IMR-90 (cell line): ENCODE data around the gene GOSR1. TPM values are rescaled to one million over a fixed set of nuclear protein-coding genes. Genes with fewer than 3 reads are reported as not detected.

Experiments
- ATAC-seq: fragments of 200-7000 bp; cut with Tn5 transposase; 2 replicates; pipeline ENCODE4 v1.9.1; 2020; ENCODE audit warnings: low read depth, mild to moderate bottlenecking, moderate library complexity
- BruUV-seq: library from RNA; stranded (reverse); fragments of 400-500 nt; replicated peaks from 2 replicates; lab custom pipeline; 2021; lab: Mats Ljungman, UMichigan
- CTCF ChIA-PET: fragments of 300-600 bp; formaldehyde crosslinking; extraction: SDS; loops from one replicate; lab custom pipeline; 2021; ENCODE audit warnings: antibody characterized with exemption; lab: Yijun Ruan, JAX
- POLR2A ChIA-PET: fragments of 300-600 bp; sonication (Branson Sonifier 250); formaldehyde crosslinking; loops from one replicate; lab custom pipeline; 2022; ENCODE audit warnings: antibody characterized with exemption; ENCODE audit not compliant: unreplicated experiment; lab: Charles Lee
- DNase-seq: peaks from one replicate; pipeline ENCODE4 v3.0.0; 2013
- H2AFZ ChIP-seq: replicated peaks from 2 replicates; pipeline ENCODE3; 2013; ENCODE audit warnings: low read length, mild to moderate bottlenecking; ENCODE audit not compliant: poor library complexity
- H2AK5ac ChIP-seq: 2 replicates; pipeline ENCODE4 v1.6.1; 2013; ENCODE audit warnings: low read depth, low read length, inconsistent platforms
- H2AK9ac ChIP-seq: replicated peaks from 2 replicates; pipeline ENCODE3; 2013; ENCODE audit warnings: mild to moderate bottlenecking, low read depth, low read length, moderate library complexity; ENCODE audit not compliant: poor library complexity
- H2BK120ac ChIP-seq: 2 replicates; pipeline ENCODE4 v1.6.1; 2013; ENCODE audit warnings: low read depth, low read length, inconsistent platforms
- H2BK15ac ChIP-seq: 3 replicates; pipeline ENCODE4 v1.6.1; 2013; ENCODE audit warnings: low read depth, low read length, inconsistent platforms
- H2BK20ac ChIP-seq: 2 replicates; pipeline ENCODE4 v1.6.1; 2013; ENCODE audit warnings: low read depth, mild to moderate bottlenecking, inconsistent platforms, low read length, moderate library complexity
- H2BK5ac ChIP-seq: 2 replicates; pipeline ENCODE4 v1.6.1; 2013; ENCODE audit warnings: mild to moderate bottlenecking, low read depth, low read length, inconsistent platforms; ENCODE audit not compliant: poor library complexity, severe bottlenecking
- H3K14ac ChIP-seq: replicated peaks from 2 replicates; pipeline ENCODE4 v1.6.1; 2013; ENCODE audit warnings: low read depth, low read length, inconsistent platforms
- H3K18ac ChIP-seq: 2 replicates; pipeline ENCODE4 v1.6.1; 2013; ENCODE audit warnings: low read depth, low read length, control low read depth
- H3K23ac ChIP-seq: 2 replicates; pipeline ENCODE4 v1.6.1; 2013; ENCODE audit warnings: low read depth, low read length, inconsistent platforms
- H3K27ac ChIP-seq: 2 replicates; pipeline ENCODE4 v1.5.1; 2013; ENCODE audit warnings: mild to moderate bottlenecking, control low read depth, low read length; ENCODE audit not compliant: insufficient read depth
- H3K27me3 ChIP-seq: 2 replicates; pipeline ENCODE4 v1.6.1; 2013; ENCODE audit warnings: low read length; ENCODE audit not compliant: control insufficient read depth, insufficient read depth
- H3K36me3 ChIP-seq: 2 replicates; pipeline ENCODE4 v1.6.1; 2013; ENCODE audit warnings: low read length, mixed read lengths; ENCODE audit not compliant: control insufficient read depth, insufficient read depth
- H3K4ac ChIP-seq: 2 replicates; pipeline ENCODE4 v1.6.1; 2013; ENCODE audit warnings: low read depth, low read length, inconsistent platforms
- H3K4me1 ChIP-seq: 2 replicates; pipeline ENCODE4 v1.6.1; 2013; ENCODE audit warnings: low read length, mixed read lengths; ENCODE audit not compliant: control insufficient read depth, insufficient read depth
- H3K4me2 ChIP-seq: 2 replicates; pipeline ENCODE4 v1.6.1; 2013; ENCODE audit warnings: low read depth, mild to moderate bottlenecking, control low read depth, low read length, moderate library complexity
- H3K4me3 ChIP-seq: 2 replicates; pipeline ENCODE4 v1.5.1; 2013; ENCODE audit warnings: low read depth, mild to moderate bottlenecking, control low read depth, low read length, moderate library complexity; ENCODE audit not compliant: insufficient read depth
- H3K56ac ChIP-seq: 2 replicates; pipeline ENCODE4 v1.6.1; 2013; ENCODE audit warnings: low read length, inconsistent platforms; ENCODE audit not compliant: insufficient read depth; ENCODE audit errors: extremely low read depth
- H3K79me1 ChIP-seq, 2 experiments: 2 replicates each; pipeline ENCODE4 v1.6.1; 2013; ENCODE audit warnings: low read length in 2 of 2, inconsistent platforms in 1 of 2, low read depth in 1 of 2
- H3K9ac ChIP-seq: 2 replicates; pipeline ENCODE4 v1.6.1; 2013; ENCODE audit warnings: low read depth, low read length, control low read depth
- H3K9me1 ChIP-seq: 2 replicates; pipeline ENCODE4 v1.6.1; 2013; ENCODE audit warnings: low read length, inconsistent platforms; ENCODE audit not compliant: insufficient read depth
- H3K9me3 ChIP-seq: 2 replicates; pipeline ENCODE4 v1.6.1; 2013; ENCODE audit warnings: low read length; ENCODE audit not compliant: control insufficient read depth, insufficient read depth
- H4K20me1 ChIP-seq: 2 replicates; pipeline ENCODE4 v1.6.1; 2013; ENCODE audit warnings: low read length, inconsistent platforms; ENCODE audit not compliant: insufficient read depth
- H4K5ac ChIP-seq: 2 replicates; pipeline ENCODE4 v1.6.1; 2013; ENCODE audit warnings: mild to moderate bottlenecking, low read depth, low read length, control low read depth
- H4K8ac ChIP-seq, 2 experiments: 2 replicates each; pipeline ENCODE4 v1.6.1; 2013; ENCODE audit warnings: low read depth in 2 of 2, low read length in 2 of 2, control low read depth in 1 of 2, inconsistent platforms in 1 of 2
- H4K91ac ChIP-seq: 2 replicates; pipeline ENCODE4 v1.6.1; 2013; ENCODE audit warnings: low read depth, low read length, inconsistent platforms; ENCODE audit not compliant: insufficient read depth
- BHLHE40 ChIP-seq: fragments of 150-350 bp; IDR thresholded peaks from 2 replicates; pipeline ENCODE4 v1.6.1; 2016; ENCODE audit warnings: mild to moderate bottlenecking, low read depth, low read length
- RFX5 ChIP-seq: IDR thresholded peaks from 2 replicates; pipeline ENCODE4 v1.8.0; 2012; ENCODE audit warnings: low read depth, mild to moderate bottlenecking, low read length, moderate library complexity
- WGBS, 2 experiments: methylation state at CpG; one replicate each; pipeline versions ENCODE4 v1.1.5 to v1.1.7; 2013; ENCODE audit warnings: missing lambda C conversion rate in 2 of 2; ENCODE audit not compliant: insufficient read length in 1 of 2; ENCODE audit errors: extremely low coverage in 2 of 2; 5-methylcytosine and 5-hydroxymethylcytosine counted together
- dilution Hi-C: fragments of 300-500 bp; cut with HindIII; formaldehyde crosslinking; loops from one replicate; pipeline ENCODE4 v1.14.3; 2018; ENCODE audit warnings: low sequenced_read_pairs; ENCODE audit not compliant: unreplicated experiment
- in situ Hi-C: fragments of 300-500 bp; cut with MboI; formaldehyde crosslinking; loops from 3 replicates; pipeline ENCODE4 v1.14.3; 2019; ENCODE audit warnings: low sequenced_read_pairs, inconsistent platforms, mixed read lengths
- intact Hi-C: fragments of 100-400 bp; cut with micrococcal nuclease; formaldehyde crosslinking; loops from 2 replicates; pipeline ENCODE4 v1.10.0; 2022
- polyA plus RNA-seq, 3 experiments: library from polyadenylated mRNA; depleted of rRNA; stranded (reverse); fragments of >200 nt; gene quantifications; 2 replicates each; pipeline ENCODE4 v1.2.3, GENCODE V29; 2012; ENCODE audit warnings: low replicate concordance in 1 of 3
- total RNA-seq: library from RNA; depleted of rRNA; stranded (reverse); fragments of >200 nt; gene quantifications from 2 replicates; pipeline ENCODE4 v1.2.3, GENCODE V29; 2012; rRNA removed

GOSR1 gene
- total and polyA plus RNA-seq, 2 of the 4 experiments (the other 2 are of a cell fraction), result 21.2 to 47.5 TPM

- Histone ChIP-seq H3K9me1 (no peaks in the 10 kb centered on the region), H2BK5ac (no peak overlapping the region), H3K79me1 (no peaks in the 10 kb centered on the region), H4K20me1 (no peaks in the 10 kb centered on the region), H2BK15ac (no peak overlapping the region), H3K9ac (no peak overlapping the region), H3K4me2 (no peak overlapping the region), H3K9me3 (no peaks in the 10 kb centered on the region), H4K5ac (no peak overlapping the region), H2BK120ac (no peak overlapping the region), H2BK20ac (no peak overlapping the region), H3K14ac (no peak overlapping the region), H3K36me3 (no peaks in the 10 kb centered on the region), H3K18ac (no peak overlapping the region), H3K23ac (no peak overlapping the region), H2AK9ac (no peak overlapping the region), H3K56ac (no peak overlapping the region), H2AK5ac (no peak overlapping the region), H3K27me3 (peaks cover 21% of the 10 kb centered on the region), H2AFZ (no peak overlapping the region), H3K4me1 (no peaks in the 10 kb centered on the region), H3K4ac (no peak overlapping the region), H3K4me3 (no peak overlapping the region), H3K27ac (no peak overlapping the region), H4K8ac (no peak overlapping the region), H4K91ac (no peak overlapping the region)
- CTCF ChIA-PET, result no interaction called here
- dilution Hi-C loops (no loop called here), in situ Hi-C loops (no loop called here), intact Hi-C loops (no loop called here)
- no peak for DNase-seq
- POLR2A ChIA-PET, result no interaction called here
- no peak for TF ChIP-seq RFX5
- TF ChIP-seq BHLHE40, result no peak
- ATAC-seq, result no peak
- WGBS, 2 experiments, result 94% methylated on average over 13 of the region's 30 CpGs; no CpG with 5 or more reads in 1 of the 2 experiments
- BruUV-seq, result no TSS peak
Measured at GRCh38 chr17:30576326-30576861, 99.2 kb downstream of the GOSR1 start.

Other genes starting within 250 kb of the GOSR1 start
- under 0.01 TPM in 1 of 2 replicates, not detected in the other for gene SLC6A4, start 241.7 kb upstream of the GOSR1 start, total RNA-seq
- gene SLC6A4, start 241.7 kb upstream of the GOSR1 start, polyA plus RNA-seq (2012; rRNA removed), result not detected in 2 replicates
- 20.8 and 27.2 TPM in 2 replicates for gene BLMH, start 185.5 kb upstream of the GOSR1 start, total RNA-seq
- 11.8 and 17.3 TPM in 2 replicates for gene BLMH, start 185.5 kb upstream of the GOSR1 start, polyA plus RNA-seq (2012; rRNA removed)
- not detected in 2 replicates for gene TMIGD1, start 143.4 kb upstream of the GOSR1 start, total RNA-seq
- gene TMIGD1, start 143.4 kb upstream of the GOSR1 start, polyA plus RNA-seq (2012; rRNA removed), result not detected in 2 replicates
- 78.0 and 94.5 TPM in 2 replicates for gene CPD, start 98.5 kb upstream of the GOSR1 start, total RNA-seq
- gene CPD, start 98.5 kb upstream of the GOSR1 start, polyA plus RNA-seq (2012; rRNA removed), result 18.5 and 23.4 TPM in 2 replicates